HG03571 (cell line): ENCODE measurements around the gene LRMDA.

ENCODE experiments used
- ATAC-seq: cut with Tn5 transposase; IDR thresholded peaks from one replicate; pipeline ENCODE4 v1.9.1; 2021; ENCODE audit not compliant: unreplicated experiment

The LRMDA gene

DNA sequence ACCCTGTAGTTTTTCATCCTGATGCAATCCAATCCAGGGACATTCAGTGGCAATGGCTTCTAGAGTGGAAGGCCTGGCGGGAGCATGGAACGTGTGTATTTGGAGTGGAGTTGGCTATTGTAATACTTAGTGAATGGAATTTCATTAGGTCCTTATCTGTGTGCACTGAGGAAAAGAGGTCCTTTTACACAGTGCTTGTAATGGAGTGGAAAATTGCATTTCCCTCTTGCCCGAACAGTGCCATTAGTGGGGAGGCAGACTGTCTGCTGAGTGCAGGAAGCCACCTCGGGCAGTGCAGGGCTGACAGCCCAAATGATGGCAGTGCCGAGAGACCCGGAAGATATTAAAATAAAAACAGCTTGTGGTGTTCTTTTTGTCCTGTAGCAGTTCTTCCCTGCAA lies 786.6 kb downstream of the LRMDA start:
- ATAC-seq: no peak

DNA sequence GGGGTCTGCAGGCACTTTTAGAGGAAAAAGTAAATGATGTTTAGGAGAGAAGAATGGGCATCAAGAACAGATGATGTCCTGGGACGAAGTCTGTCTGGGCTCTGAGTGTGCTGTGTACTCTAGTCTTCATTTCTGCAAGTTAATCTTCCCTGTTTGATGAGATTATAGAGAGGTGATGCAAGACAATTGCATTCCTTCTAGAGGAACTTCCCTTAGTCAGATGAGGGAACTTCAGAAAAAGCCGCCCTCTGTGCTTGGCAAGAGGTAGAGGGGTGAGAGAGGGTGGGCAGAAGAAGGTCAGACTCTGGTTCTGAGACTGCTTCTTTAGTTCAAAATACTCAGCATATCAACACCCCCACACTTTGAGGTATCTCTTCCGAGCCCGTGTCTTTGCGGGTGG lies 797.9 kb downstream of the LRMDA start:
- no peak for ATAC-seq

DNA sequence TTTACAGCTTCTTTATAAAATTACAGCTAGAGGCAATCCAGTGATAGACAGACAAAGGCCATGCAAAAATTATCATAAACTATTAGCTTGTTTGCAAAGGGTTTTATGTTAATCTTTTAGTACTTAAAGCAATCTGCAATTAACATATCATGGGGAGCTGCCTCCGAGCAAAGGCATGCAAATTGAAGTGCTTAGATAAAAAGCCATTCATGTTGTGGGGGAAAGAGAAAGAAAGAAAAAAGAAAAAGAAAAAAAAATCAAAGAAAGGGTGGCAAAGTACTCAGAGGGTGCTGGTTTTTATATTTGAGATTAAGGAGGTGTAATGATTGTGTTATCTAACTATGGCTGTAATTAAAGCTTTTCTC lies 799.5 kb downstream of the LRMDA start:
- no peak for ATAC-seq

DNA sequence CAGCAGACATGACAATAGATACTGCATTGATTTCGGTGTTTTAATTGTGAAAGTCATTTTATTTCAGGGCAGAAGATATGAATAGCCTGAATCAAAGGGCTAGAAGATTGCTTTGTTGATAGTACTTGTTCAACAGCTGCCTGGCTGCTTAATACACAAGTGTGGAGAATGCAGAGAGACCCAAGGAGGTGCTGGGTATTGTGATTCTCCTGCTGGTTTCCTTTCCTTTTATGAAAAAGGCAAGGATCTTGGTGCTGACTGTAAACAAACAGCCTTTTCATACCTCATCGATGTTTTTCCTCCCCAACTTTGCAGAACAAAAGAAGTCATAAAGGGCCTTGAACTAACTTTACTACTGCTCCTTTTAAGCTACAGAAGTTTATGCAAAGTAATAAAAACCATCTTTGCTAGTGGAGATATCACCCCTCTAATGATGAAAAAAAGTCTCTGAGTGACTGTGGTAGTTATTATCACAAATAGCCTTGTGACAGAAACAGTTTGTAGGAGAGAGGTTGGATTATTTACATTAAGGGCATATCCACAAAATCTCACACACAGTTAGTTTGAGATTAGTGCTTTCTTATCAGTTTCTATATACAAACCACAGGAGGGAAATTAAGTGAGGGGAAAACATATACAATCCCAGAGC lies 800.0 kb downstream of the LRMDA start:
- ATAC-seq: no peak

DNA sequence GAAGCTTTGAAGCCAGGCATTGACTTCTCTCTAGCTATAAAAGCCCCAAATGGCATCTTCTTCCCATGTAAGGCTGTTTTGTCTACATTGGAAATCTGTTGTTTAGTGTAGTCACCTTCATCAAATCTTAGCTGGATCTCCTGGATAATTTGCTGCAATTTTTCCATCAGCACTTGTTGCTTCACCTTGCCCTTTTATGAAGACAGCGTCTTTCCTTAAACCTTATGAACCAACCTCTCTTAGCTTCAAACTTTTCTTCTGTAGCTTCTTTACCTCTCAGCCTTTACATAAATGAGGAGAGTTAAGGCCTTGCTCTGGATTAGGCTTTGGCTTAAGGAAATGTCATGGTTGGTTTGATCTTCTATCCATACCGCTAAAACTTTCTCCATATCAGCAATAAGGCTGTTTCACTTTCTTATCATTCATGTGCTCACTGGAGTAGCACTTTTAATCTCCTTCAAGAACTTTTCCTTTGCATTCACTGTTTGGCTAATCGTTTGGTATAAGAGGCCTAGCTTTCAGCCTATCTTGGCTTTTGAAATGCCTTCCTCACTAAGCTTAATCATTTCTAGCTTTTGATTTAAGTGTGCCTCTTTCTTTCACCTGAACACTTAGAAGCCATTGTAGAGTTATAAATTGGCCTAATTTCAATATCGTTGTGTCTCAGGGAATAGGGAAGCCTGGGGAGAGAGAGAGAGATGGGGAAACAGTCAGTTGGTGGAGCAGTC lies 803.2 kb downstream of the LRMDA start:
- ATAC-seq: no peak

DNA sequence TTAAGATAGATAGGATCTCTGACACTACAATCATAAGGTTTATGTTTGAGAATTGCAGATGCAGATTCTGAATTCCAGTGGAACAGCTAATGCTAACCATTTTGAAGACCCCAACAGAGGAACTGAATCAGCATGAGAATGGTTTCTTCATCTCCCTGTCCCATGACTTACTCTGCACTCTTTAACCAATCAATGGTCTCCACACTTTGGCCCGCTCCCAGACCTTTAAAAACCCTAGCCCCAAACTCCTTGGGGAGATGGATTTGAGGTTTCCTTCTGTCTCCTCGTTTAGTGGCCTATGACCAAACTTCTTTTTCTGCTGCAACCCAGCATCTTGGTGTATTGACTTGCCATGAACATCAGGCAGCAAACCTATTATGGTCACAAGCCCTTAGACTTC lies 804.9 kb downstream of the LRMDA start:
- no peak for ATAC-seq

DNA sequence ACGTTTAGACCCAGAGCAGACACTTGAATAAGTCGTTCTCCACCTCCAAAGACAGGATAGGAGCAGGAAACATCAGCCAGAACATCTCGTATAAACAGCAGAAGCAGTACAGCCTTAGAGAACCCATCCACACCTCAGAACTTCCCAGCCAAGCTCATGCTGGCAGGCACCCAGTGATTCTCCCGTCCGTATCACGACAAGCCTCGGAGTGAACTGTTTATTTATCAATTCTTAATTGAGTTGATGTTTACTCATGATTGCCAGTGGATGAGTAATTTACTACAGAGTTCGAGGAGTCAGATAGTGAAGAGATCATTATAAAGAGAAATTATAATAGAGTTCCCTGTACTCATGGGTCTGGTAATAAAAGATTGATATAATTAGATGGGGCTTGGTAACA lies 811.5 kb downstream of the LRMDA start:
- no peak for ATAC-seq

DNA sequence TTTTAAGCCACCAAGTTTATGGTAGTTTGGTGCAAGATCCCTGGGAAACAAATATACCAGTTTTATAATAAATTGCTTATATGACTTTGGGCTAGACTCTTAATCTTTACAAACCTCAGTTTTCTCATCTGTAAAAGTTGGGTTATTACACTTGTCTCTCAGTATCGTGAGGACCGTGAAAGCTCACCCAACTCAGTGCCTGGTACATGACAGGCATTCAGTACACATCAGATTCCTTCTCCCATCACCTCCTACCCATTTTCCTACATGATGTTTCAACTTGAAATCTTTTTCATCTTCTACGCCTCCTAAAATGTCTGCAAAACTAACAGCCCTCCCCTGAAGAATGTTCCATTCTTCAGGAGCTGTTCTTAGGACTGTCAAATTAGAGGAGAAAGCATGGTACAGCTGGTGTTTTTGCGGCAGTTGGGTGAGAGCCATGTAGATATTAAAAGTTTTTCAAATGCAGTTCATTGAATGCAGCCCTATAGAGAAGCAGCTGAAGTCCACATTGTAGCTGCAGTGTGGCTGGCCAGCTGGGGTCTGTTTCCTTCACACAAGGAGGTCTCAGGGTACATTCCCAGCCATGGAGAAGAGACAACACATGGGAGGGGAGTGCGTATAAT lies 812.8 kb downstream of the LRMDA start:
- no peak for ATAC-seq

DNA sequence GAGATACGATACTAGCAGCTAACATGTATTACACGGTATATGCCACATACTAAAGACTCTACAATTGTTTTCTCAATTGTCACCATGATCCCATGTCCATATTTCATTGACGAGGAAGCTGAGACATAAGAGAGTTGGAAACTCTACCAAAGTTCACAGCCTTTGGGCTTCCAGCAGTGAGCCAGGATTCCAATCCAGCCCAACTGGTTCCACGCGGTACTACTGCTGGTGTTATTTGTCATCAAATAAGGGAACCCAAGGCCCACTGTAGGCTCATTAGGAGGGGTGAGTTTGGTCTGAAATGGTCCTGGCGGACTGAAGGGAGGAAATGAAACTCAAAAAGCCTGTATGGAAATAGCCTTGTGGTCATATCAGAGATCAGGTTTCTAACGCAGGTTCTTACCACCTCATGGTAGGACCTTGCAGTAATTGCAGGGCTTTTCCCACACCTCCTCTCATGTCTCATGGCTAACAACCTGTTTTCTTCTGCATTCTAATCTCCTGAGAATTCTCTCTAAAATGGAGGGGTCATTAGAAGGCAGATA lies 814.6 kb downstream of the LRMDA start:
- no peak for ATAC-seq

DNA sequence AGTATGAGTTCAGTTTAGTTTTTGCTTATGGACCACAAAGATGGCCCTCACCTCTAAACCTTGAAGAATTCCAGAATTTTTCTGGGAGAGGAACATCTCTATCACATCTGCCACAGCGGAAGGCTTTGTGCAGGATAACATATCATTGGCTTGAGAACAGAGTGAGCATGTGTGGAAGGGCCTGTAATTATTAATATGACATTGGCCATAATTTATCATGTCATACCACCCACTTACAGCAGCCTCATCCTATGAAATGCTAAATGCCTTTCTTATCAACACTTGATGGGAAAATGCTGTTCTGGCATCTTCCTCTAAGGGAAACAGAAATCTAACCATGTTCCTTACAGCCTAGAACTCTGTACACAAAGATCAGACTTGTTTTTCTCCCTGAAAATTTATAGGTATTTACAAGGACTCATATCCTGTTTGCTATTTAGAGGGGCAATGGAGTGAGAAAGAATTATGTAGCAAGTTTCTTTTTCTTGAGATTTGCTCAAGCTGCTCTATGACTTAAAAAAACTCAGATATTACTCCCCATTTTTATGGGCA lies 817.3 kb downstream of the LRMDA start:
- ATAC-seq: no peak

DNA sequence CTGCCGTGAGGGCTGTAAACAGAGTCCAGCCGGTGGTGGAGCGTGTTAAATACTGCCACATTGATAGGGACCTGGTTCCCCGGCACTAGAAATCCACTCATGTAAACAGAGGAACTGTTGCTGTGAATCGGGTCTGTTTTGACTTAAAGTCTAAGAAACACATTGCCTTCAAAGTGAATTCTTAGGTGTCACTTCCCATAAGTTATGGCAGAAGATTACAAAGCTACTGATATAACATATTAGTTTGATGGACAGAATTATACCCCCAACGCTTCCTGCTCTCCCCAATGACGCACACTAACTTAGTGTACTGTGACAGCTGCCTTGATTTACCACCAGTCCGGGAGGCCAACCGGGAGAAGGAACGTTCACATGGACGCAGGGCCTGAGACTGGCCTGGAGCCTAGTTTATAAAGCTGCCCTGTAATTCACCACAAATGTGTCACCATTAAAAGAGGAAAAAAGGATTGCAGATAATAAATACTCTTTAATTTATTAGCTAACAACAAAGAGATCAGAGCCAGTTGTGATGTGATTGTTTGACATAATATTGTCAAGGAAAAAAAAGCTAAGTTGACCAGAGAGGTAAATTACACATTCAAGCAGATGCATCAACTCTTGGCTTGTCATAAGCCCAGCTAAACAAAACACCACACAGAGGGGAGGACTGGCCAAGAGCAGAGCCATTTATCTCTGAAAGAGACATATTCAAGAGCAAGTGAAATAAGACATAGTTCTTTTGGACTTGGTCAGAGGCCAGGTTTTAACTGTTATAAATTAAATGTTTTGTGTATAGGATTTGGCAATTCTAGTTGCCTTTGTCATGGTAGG lies 820.6 kb downstream of the LRMDA start:
- no peak for ATAC-seq

DNA sequence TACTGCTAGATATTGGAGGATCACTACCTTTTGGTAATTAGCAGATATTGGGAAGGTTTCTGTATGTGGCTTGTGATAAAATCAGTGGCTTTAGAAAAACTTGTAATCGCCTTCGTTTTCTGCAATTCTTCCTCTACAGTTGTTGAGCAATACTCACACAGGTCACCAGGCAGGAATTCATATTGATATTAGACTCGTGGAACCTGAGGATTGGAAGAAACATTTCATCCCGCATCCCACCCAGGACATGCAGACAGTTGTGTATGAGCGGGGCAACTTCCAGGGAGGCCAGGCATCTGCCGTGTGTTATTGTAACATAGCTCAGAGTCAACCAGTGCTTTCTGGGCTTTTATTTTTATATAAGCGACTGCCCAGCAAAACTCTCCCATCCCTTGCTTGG lies 821.3 kb downstream of the LRMDA start:
- ATAC-seq: no peak

DNA sequence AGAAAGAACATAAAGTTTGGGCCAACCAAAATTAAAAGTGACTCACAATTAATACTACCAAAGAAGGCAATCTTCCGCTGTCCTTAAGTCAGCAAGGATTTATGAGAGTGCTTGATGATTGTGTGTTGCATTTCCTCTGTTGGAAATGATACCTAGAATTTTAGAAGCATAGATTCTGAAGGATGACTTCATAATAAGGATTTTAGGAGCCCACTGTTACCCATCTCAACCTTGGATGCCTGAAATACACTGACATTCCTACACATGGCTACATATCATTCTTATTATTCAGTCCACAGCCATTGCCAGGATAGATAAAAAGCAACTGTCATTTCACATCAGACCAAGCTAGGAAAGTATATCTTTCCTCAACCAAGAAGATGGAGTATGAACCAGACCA lies 823.8 kb downstream of the LRMDA start:
- ATAC-seq: no peak

DNA sequence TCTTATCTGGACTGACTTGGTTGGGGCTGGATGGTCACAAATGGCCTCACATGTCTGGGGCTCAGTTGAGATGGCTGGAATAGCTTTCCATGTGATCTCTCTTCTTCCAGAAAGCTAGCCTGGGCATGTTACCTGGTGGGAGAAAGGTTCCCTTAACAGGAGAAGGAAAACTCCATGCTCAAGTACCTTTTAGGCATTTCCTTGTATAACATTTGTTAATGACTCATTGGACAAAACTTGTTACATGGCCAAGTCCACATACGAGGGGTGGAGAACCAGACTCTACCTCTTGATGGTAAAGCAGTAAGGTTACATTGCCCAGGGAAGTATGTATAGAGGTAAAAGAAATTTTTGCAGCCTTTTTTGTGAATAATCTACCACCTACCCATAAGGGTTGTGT lies 826.4 kb downstream of the LRMDA start:
- no peak for ATAC-seq

DNA sequence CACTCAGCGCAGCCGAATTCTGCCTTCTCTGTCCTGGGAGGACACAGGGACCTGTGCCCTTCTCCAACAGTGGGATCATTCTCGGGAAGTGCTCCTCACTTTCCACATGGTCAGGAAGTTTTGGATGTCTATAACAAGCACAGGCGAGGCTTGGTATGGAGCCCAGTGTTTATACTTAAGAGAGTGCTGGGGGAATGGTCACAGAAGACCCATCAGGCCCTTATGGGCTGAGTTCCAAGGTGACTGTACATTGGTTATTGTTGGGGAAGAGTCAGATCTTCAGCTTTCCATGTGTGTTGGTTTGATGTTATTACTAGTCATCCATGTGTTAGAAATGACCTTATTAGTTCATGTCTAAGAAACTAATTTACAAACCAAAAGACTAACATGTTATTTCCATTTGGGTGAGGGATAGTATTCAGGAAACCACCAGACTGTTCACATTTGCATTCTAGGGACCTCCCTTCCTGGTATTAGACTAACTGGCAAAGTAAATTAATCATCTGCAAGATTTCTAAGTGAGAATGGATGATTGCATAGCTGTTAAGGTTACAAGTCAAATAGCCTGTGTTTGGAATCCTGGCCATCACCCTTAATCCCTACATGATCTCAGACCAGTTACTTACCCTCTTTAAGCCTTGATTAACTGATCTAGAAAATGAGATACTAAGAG lies 834.2 kb downstream of the LRMDA start:
- ATAC-seq: no peak

DNA sequence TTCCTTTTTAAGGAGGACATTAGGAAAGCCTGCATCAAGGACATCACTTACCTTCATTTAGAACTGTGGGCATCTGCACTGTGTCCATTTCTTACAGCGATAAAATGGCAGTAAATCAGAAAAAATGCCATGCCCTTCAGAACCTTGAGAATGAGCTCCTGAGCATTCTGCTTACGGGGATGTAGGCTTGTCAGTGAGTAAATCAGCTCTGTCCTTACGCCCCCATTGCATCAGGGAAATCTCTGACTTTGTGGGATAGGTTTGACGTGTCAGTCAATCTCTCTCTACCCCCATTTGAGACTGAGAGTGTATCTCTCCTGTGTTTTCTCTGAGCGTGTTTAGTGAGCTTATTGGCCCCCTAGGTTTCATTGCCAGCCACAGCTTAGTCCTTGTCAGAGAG lies 837.1 kb downstream of the LRMDA start:
- no peak for ATAC-seq

DNA sequence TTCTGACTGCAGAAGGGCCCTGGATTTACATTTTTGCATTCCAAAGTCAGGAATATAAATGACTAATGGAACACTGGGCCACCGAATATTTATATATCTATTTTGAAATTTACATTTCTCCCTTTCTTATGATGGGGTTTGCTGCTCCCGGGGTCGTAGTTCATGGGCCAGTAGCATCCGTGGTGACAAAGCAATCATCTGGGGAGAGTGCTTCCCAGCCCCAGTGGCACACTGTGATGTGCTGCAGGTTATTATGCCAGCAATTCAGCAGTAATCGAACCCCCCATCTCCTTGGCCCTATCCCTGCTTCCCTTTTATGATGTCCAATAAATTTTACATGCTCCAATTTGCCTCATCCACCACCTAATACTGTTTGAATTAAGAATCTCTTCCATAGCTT lies 837.5 kb downstream of the LRMDA start:
- no peak for ATAC-seq

DNA sequence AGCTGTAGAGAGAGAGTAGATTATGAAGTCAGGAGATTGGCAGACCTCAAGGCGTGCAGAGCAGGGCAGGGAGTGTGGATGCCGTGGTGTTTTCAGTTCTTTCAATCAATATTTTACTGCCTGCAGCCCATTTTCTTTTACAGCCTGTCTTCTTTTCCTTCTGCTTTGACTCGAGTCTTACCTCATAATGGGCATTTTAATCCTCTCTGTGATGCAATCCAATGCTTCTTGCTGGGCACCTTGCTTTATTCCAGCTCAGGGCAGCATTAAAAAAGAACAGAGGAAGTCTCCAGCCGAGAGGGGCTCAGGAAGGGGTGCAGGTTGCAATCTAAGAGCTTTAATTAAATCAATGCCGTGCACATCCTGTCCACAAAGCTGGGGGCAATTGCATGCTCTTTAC lies 839.0 kb downstream of the LRMDA start:
- ATAC-seq: no peak

DNA sequence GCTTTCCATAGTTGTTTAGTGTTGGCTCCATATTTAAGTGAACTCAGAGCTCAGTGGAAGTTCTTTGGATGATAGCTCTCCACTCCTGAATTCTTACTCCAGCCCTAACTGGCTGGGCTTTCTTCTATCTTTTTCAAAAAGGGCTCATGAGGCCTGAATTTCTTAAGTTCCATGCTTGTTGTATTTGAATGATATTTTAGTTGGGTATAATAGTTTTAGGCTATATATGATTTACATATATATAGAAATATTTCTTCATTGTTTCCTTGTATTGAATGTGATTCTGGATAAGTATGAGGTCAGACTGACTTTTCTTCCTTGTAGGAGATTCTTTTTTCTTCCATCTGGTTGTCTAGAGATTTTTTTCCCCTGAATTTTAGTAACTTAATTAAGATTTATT lies 843.5 kb downstream of the LRMDA start:
- ATAC-seq: no peak

DNA sequence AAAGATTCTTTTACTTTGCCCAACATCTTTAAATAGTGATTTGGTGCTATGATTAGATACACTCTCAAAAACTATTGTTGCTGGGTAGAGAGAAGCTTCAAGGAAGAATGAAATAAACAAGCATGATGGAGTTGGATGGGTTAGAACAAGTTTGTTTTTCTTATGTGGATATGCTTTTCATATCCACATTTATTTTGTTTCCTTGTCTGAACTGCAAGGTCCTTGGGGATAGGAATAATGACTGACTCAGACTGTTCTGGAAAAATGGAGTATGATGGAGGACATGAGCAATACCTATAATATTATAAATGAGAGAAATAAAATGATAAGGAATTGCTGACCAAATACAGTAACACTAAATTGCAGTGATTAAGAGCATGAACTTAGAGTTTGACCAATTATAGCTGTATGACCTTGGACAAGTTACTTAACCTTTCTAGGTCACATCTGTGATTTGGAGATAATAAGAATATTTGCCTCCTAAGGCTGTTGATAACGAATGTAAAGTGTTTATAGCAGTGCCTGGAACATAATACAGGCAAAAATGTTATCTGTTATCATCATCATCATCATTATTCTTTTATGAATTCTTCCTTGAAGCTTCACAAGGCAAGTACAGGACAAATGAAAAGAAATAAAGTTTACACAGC lies 847.5 kb downstream of the LRMDA start:
- no peak for ATAC-seq
